GM12872 (cell line): ENCODE data around the gene UBE2J2.

Experiments
- TF ChIP-seq, protein P1 (sequence below): IDR thresholded peaks from 3 replicates; pipeline ENCODE4 v1.5.1; 2011; ENCODE audit warnings: low read depth, mild to moderate bottlenecking, low read length, moderate library complexity; ENCODE audit not compliant: insufficient read depth

UBE2J2 gene

DNA sequence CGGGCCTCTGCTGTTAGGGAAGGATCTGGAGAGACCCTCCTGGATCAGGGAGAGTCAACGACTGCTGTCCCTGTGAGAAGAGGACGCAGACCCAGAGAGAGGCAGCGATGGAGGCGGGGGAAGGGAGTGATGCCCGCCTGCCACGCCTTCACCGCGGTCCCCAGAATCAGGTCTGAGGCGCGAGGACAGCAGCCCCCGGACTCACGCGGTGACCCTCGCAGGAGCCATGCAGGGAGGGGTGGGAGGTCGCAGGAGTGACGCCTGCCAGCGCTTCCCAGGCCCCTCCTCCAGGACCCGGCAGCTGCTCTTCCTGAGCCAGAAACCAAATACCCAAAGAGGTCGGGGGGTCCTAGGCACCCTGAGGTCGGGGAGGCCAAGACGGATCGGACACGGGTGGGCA, 53.5 kb downstream of the UBE2J2 start:
- TF ChIP-seq, protein P1, sequence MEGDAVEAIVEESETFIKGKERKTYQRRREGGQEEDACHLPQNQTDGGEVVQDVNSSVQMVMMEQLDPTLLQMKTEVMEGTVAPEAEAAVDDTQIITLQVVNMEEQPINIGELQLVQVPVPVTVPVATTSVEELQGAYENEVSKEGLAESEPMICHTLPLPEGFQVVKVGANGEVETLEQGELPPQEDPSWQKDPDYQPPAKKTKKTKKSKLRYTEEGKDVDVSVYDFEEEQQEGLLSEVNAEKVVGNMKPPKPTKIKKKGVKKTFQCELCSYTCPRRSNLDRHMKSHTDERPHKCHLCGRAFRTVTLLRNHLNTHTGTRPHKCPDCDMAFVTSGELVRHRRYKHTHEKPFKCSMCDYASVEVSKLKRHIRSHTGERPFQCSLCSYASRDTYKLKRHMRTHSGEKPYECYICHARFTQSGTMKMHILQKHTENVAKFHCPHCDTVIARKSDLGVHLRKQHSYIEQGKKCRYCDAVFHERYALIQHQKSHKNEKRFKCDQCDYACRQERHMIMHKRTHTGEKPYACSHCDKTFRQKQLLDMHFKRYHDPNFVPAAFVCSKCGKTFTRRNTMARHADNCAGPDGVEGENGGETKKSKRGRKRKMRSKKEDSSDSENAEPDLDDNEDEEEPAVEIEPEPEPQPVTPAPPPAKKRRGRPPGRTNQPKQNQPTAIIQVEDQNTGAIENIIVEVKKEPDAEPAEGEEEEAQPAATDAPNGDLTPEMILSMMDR = no peak

GRCh38 chr1:1219341-1219740, 54.3 kb downstream of the UBE2J2 start:
- TF ChIP-seq, protein P1 = no peak

DNA sequence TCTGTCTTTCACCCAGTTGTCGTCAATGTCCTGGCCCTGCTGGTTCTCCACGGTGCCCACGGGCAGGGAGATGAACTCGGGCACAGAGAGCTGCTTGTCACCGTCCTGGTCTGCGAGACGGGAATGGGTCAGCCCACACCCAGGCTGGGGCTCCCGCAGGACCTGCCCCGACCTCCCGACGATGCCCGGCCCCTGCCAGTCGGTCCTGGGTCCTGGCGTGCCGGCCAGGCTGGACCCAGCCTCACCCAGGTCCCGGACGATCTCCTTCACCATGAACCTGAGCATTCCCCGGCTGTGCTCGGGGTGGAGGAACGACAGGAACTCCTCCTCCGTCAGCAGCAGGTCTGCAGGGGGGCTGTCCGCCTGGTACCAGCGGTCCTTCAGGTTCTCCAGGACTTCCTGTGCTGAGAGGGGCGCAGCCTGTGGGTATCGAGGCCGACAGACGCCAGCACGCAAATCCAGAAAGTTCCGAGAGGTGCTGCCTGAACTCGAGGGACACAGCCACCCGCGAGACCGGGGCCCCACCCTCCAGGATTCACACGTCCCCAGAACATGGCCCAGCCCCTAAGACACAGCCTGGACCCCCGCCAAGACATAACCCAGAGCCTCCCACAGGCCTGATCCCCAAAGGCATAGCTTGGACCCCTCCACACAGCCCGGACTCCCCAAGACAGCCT, 55.0 kb downstream of the UBE2J2 start:
- TF ChIP-seq, protein P1 = no peak

GRCh38 chr1:1217621-1218523, 55.8 kb downstream of the UBE2J2 start:
- TF ChIP-seq, protein P1 = no peak

DNA sequence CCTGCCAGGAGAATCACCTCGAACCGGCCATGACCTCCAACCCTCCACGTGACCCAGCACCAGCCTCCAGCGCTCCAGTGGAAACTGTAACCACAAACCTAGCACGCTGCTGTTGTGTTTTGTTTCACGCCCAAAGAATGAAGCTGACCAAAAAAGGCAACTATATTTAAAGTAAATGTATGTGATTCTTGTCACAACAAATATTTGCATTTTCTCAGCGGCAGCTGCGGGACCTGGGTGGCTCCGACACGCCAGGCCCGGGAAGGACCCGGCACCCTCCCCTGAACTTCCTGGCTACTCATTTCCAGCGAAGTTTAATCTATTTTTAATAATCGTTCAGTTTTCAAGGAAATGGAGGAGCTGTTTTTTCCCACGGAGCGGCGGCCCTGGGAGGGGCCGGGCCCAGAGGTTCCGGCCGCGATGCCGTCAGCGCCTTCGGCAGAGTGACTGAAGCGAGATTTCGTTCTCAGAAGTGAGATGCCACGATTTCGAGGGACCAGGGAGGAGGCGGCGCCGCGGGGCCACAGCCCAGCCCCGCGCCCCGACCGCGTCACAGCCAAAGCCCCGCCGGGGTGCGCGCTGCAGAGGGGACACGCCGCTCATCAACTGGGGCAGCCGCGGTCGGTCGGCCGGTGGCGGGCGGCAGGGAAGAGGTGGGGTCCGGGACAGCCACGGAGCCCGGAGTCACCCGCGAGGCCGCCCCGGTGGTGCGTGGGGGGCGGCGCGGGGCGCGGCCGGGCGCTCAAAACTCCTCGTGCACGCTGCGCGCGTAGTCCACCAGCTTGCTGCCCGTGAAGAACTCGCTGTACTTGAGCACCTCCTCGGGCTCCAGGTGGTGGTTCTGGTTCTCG, 56.7 kb downstream of the UBE2J2 start:
- TF ChIP-seq, protein P1 = no peak

DNA sequence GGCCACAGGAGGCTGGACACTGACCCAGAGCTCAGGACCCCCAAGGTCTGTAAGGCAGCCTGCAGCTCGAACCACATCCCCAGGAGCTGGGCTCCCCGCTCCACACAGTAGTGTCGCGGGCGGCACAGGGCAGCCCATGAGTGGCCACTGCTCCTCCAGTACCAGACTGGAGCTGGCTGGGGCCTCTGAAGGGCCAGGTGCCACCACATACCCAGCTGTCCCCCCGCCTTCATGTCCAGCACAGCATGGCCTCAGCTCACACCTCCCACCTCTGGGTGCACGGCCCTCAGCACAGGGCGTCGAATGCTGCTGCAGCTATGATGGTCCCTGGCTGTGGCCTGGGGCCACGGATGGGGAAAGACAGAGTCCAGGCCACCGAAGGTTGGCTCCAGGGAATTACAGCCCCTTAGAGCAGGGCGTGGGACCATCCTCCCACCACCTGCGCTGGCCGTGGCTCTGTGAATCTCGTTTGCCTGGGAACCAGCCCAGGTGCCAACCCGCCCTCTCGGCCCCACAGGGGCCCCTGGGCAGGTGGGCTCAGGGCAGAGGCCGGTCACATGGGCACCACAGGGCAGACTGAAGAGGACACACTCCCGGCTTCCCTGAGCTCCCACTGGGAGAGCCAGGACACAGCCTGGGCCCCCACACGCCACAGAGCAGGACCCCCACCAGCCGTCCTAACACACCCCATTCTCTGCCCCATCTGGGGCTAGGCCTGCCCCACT, 57.6 kb downstream of the UBE2J2 start:
- TF ChIP-seq, protein P1 = no peak
